ENCODE measurements around the gene RNASEH2C.
"Not testable (repeated sequence)": the region's sequence is repeated elsewhere in the genome, so short reads cannot be mapped to it uniquely, and the experiment has no call there.

Gene RNASEH2C

DNA sequence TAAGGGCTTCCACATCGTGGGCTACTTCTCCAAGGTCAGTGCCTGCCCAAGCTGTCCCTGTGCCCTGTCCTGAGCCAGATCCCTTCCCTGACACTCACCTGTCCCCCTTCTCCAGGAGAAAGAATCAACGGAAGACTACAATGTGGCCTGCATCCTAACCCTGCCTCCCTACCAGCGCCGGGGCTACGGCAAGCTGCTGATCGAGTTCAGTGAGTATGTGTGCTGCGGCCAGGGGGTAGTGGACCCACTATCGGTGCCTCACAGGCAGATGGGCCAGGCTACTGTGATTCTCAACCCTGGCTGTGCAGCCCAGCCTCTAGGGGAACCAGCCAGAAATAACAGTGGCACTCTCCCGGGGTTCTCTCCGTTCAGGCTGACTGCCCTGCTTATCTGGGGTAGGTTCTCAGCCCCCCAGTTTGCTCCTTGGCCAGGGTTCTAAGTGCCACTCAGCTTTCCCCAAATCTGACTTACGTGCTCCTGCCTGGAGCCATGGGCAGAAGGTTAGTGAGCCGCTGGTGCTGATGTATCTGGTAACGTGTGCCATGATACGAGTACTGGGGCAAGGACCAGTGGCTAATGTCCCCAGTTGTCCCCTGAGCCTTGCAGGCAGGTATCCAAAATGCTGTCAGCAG is 3.7 kb downstream of the RNASEH2C start:
- no peak for DNase-seq (ENCODE audit: low read depth)

DNA sequence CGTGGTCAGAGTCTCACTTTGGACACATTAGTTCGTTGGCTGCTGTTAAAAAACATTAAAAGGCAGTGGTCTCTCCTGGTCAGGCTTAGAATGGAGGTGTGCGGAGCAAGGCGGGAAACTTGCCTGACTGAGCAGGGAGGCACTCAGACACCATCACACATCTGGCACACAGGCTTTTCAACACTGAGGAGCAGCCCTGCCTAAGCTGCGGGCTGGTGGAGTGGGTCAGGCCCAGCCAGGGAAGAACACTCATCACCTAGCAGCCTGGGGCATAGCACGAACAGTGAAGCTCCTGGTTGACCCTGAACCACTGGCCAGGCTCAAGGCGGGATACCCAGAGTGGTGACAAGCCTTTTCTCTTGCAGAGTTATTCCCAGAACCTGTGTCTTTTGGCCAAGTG is 4.3 kb downstream of the RNASEH2C start:
- no peak for DNase-seq (ENCODE audit: low read depth)

DNA sequence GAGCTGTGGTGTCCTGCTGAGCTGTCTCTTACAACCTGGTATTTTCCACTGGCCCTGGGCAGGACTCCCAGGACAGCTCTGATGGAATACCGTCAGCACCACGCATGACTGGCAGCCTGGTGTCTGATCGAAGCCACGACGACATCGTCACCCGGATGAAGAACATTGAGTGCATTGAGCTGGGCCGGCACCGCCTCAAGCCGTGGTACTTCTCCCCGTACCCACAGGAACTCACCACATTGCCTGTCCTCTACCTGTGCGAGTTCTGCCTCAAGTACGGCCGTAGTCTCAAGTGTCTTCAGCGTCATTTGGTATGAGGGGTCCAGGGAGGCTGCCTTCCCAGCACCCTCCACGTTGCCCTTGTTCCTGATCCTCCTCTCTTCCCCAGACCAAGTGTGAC is 6.2 kb downstream of the RNASEH2C start:
- DNase-seq (ENCODE audit: low read depth), result no peak

DNA sequence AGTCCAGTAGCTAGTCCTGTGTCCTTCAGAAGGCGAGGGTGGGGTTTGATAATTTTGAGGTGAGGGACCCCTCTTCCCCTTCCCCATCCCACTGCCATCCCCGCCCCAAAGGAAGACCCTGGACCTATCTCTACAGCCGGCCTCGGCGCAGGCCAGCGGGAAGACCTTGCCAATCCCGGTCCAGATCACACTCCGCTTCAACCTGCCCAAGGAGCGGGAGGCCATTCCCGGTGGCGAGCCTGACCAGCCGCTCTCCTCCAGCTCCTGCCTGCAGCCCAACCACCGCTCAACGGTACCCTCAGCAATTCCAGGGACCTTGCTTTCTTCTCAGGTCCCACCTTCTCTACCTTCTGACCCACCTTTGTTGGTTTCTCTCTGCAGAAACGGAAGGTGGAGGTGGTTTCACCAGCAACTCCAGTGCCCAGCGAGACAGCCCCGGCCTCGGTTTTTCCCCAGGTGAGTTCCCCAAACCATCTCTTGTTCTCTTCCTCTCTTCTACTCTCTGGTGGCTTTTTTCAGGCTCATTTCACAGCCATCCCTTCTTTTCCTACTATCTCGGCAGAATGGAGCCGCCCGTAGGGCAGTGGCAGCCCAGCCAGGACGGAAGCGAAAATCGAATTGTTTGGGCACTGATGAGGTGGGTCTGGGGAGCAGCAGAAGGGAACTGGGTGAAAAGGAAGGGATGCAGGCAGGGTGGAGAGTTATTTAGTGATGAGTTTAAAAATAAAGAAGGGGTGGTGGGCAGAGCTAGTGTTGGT is 7.2 kb downstream of the RNASEH2C start:
- DNase-seq (ENCODE audit: low read depth), result no peak

DNA sequence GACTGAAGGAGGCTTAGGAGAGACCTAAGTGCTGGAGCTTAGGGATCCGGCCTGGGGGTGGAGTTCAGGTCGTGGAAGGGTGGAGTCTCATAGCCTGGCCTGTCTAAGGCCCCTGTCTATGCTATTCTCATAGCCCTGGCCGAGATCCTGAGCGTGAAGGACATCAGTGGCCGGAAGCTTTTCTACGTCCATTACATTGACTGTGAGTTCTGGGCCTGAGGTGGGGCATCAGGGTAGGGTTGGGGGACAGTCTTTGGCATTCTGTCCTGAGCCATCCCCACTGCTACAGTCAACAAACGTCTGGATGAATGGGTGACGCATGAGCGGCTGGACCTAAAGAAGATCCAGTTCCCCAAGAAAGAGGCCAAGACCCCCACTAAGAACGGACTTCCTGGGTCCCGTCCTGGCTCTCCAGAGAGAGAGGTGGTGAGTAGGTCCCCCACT is 7.9 kb downstream of the RNASEH2C start:
- DNase-seq (ENCODE audit: low read depth), result no peak

DNA sequence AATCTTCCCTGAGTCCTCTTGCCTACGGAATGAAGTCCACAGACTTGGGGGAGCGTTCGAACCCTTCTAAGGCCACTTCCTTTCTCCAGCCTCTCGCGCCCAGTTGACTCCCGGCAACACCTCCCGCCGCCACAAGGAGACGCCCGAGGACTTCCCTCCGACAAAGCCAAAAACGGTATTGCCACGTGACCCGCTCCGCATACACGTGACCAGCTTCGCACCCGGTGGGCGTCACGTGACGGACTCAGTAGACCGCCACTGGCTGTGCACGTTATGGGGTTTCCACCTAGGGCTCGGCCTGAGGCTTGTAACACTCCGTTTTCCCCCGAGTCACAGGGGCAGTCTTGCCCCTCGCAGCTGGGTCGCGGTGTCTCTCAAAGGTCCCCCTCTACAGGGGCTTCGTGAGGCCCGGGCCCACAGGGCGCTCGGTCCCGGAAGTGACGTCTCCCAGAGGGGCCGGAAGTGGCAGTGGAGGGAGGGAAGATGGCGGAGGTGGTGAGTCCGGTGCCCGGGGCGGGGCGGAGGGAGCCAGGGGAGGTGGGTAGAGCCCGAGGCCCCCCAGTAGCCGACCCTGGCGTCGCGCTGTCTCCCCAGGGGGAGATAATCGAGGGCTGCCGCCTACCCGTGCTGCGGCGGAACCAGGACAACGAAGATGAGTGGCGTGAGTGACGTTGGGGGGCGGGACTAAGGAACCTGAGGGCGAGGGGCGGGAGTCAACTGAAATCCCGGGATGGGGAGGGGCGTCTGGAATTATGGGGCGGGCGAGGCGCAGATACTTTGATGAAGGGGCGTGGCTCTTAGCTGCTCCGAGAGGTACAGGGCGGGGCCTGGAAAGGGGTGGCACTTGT is 8.6 kb downstream of the RNASEH2C start, which contains the start of gene KAT5:
KAT5 (plus strand) TSS at position 468 of the 848 bp plus-strand sequence; CDS start at position 484, 16 bp downstream.
- peak; percentile 97 for DNase-seq (ENCODE audit: low read depth)

DNA sequence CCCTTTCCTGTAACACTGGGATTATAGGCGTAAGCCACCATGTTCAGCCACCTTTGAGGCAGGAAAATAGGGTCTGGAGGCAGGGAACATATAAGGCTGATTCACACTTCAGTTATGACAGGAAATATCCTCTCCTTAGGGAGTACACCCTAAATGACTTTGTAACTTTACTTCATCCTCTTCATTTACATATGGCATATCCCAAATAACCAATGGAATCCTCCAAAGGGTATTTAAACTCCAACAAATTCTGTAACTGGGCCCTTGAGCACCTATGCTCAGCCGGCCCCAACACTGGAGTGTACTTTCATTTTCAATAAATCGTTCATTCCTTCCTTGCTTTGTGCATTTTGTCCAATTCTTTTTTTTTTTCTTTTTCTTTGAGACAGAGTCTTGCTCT is 10.2 kb downstream of the RNASEH2C start:
- DNase-seq (ENCODE audit: low read depth), result no peak

DNA sequence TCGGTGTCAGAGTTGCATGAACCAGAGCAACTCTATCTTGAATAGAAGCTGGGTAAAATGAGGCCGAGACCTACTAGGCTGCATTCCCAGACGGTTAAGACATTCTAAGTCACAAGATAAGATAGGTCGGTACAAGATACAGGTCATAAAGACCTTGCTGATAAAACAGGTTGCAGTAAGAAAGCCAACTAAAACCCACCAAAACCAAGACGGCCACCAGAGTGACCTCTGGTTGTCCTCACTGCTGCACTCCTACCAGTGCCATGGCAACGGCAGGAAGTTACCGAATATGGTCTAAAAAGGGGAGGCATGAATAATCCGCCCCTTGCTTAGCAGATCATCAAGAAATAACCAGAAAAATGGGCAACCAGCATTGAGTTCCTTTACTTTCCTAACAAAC is 10.9 kb downstream of the RNASEH2C start:
- no peak for DNase-seq (ENCODE audit: low read depth)

DNA sequence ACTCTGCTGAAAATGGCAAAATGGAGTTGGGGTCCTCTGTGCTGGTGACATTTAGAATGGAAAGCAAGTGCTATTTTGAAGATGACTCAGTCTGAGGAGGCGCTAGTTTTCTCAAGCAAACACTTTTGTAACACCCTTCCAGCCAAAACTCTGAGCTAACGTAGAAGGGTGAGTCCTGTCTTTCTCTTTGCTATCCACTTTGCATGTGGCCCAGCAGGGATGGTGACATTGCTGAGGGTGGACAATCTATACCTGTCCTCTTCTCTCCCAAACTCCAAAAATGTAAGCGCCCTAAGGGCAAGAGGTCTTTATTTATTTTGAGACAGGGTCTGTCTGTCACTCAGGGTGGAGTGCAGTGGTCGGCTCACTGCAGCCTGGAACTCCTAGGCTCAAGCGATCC is 12.1 kb downstream of the RNASEH2C start:
- DNase-seq (ENCODE audit: low read depth), result no peak

DNA sequence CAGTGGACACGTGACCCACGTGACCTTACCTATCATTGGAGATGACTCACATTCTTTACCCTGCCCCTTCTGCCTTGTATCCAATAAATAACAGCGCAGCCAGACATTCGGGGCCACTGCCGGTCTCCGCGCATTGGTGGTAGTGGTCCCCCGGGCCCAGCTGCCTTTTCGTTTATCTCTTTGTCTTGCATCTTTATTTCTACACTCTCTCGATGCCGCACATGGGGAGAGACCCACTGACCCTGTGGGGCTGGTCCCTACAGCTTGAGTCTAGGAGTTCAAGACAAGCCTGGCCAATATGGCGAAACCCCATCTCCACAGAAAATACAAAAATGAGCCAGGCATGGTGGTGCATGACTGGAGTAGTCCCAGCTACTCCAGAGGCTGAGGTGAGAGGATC is 13.6 kb downstream of the RNASEH2C start:
- DNase-seq (ENCODE audit: low read depth), result not testable (repeated sequence)

DNA sequence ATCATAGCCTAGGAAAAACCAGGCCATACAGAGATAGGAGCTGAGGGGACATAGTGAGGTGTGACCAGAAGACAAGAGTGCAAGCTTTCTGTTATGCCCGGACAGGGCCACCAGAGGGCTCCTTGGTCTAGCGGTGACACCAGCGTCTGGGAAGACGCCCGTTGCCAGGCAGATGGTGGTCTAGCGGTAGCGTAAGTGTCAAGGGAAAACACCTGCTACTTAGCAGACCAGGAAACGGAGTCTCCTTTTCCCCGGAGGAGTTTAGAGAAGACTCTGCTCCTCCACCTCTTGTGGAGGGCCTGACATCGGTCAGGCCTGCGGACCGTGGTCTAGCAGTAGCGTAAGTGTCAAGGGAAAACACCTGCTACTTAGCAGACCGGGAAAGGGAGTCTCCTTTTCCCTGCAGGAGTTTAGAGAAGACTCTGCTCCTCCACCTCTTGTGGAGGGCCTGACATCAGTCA is 14.3 kb downstream of the RNASEH2C start:
- not testable (repeated sequence) for DNase-seq (ENCODE audit: low read depth)

DNA sequence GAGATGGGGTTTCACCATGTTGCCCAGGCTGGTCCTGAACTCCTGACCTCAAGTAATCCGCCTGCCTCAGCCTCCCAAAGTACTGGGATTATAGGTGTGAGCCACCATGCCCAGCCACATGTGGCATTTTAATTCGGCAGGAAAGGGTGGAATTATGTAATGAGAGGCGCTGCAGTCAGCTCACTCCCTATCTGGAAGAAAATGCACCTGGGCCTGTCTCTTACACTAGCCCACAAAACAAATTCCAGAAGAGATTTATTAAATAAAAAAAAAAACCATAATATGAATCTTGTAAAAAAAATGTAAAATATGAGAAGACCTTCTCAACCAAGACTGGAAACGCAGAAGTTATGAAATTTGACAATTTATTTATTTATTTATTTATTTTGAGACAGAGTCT is 16.8 kb downstream of the RNASEH2C start:
- DNase-seq (ENCODE audit: low read depth), result no peak

DNA sequence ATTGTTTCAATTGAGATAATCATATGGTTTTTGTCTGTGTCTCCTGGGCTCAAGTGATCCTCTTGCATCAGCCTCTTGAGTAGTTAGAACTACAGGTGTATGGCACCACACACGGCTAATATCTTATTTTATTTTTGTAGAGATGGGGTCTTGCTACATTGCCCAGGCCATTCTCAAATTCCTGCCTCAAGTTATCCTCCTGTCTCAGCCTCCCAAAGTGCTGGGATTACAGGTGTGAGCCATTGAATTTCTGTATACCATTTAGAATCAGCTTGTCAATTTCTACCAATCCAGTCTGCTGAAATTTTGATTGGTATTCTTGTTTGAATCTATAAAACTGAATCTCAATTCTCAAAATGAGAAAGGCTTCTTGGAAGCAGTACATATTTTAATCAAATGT is 18.9 kb downstream of the RNASEH2C start:
- DNase-seq (ENCODE audit: low read depth), result no peak

DNA sequence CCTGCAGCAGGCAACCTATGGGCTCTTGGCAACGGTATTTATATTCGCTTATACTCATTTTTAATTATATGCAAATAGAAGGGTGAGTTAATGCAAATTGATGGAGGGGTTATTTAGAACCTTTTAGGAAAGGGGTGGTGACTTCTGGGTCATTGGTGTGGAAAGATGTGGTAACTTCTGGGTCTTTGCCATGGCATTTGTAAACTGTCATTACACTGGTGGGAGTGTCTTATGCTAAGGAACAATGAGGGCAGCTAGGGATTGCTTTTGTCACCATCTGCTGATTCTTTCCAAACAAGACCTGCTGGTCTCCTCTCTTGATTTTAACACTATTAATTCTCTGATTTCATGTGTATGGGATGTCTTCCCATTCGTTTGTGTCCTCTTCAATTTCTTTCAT is 20.2 kb downstream of the RNASEH2C start:
- DNase-seq (ENCODE audit: low read depth), result no peak

DNA sequence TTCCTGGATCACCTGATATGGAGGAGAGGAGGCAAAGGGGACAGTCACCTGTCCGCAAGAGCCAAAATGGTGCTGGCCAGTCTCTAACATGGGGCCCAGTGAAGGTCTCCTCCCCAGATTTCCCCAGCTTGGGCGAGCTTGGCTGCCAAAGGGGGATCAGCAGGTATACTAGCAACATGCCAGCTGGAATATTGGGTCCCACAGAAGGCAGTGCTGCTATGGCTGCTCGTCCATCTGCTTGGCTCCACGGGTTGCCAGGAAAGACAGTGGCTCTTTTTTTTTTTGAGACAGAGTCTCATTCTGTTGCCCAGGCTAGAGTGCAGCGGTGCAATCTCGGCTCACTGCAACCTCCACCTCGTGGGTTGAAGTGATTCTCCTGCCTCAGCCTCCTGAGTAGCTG is 21.3 kb downstream of the RNASEH2C start:
- DNase-seq (ENCODE audit: low read depth), result no peak

DNA sequence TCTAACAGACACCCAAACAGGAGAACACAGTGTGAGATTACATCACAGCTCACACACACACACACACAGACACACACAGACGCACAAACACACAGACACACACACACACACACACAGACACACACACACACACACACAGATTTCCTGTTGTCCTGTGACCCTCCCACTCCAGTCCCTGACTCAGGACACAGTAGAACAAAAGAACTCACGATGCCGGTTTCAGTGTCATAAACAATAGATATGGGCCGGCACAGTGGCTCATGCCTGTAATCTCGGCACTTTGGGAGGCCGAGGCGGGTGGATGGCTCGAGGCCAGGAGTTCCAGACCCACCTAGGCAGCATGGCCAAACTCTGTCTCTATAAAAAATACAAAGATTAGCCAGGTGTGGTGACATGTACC is 22.4 kb downstream of the RNASEH2C start:
- DNase-seq (ENCODE audit: low read depth), result no peak

DNA sequence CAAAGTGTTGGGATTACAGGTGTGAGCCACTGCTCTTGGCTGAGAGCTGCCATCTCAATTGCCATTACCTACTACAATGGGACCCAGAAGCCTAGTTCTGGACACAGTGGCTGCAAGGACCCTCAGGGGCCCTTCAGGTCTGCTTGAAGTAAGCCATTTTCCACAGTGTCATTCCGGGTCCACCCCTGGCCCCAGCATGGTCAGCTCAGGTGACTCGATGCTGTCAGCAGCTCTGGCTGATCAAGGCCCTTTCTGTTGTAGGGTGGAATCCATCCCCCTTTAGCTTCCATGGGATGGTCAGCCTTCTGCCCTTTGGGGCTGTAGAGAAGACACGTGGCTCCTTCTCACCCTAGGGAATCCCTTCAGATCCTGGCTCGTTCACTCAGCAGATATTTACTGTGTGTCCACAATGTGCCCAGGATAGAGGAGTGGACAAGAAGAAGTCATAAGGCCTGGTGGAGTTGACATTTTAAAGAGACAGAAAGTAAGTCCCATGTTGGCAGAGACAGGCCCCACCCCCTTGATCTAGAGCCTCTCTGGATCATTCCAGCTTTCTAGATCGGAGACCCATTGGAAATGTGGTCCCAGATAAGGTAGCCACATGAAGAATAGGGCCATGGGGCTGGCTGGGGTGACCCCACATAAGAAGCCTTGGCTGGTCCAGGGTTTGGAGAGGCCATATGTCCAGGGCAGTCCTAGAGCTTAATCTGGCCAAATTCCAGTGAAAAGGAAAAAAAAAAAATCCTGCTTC is 23.6 kb downstream of the RNASEH2C start:
- no peak for DNase-seq (ENCODE audit: low read depth)

DNA sequence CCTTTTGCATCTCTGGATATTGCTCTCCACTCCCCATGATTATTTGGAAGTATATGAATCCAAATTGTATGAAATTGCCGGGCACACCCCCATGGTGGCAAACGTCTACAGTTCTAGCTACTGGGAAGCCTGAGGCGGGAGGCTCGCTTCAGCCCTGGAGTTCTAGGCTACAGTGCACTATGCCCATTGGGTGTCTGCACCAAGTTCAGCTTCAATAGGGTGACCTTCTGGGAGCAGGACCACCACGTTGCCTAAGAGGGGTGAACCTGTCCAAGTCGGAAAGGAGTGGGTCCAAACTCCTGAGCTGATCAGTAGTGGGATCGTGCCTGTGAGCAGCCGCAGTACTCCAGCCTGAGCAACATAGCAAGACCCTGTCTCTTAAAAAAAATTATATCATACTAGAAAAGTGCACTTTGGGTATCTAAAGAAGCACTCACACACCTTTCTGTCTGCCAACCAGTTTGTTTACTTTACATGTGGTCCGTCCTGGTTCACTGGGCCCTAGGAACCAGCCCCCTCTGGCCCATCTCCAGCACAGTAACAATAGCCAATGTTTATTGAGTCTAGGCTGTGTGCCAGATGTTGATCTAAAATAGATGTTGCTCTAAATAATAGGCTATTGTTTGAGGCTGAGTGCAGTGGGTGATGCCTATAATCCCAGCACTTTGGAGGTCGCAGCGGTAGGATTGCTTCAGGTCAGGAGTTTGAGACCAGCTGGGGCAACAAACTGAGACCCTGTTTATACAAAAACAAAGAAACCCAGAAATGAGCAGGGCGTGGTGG is 24.9 kb downstream of the RNASEH2C start:
- DNase-seq (ENCODE audit: low read depth), result no peak

DNA sequence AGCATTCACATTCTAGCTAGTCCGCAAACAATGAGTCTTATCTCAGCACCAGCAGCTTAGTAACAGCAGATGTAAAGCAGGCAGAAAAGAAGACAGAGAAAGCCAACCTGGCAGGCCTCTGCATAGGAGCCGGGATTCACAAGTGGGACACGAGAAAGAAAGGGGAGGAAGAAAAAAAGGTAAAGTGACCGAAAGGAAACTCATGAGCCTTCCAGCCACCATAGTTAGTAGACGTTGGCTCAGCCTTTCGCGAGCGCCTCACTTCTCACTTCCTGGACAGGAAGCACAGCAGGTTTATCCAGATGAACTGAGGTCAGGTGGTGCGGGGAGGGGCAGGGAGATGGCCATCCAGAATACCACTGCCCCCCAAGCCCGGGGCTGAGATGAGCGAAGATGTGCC is 28.2 kb downstream of the RNASEH2C start:
- DNase-seq (ENCODE audit: low read depth), result no peak

DNA sequence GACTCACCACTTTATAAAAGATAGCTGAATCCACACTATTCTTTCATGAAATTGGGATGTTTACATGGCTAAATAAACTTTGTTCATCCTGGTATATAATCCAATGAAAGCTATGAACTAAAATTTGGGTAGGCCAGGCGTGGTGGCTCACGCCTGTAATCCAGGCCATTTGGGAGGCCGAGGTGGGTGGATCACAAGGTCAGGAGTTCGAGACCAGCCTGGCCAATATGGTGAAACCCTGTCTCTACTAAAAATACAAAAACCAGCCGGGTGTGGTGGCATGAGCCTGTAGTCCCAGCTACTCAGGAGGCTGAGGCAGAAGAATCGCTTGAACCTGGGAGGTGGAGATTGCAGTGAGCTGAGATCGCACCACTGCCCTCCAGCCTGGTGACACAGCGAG is 28.8 kb downstream of the RNASEH2C start:
- not testable (repeated sequence) for DNase-seq (ENCODE audit: low read depth)

DNA sequence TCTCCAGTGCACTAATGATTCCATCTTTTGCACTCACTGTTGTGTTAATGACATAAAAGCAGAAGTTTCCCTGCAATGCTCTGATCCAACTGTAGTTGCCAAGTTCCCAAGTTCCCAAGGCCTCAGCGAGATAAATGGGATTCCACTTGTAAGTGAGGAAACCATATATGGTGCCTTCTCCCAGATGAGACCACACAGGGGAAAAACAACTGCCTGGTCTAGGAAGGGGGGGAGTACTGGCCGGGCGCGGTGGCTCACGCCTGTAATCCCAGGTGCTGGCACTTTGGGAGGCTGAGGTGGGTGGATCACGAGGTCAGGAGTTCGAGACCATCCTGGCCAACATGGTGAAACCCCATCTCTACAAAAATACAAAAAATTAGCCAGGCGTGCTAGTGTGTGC is 34.6 kb downstream of the RNASEH2C start:
- DNase-seq (ENCODE audit: low read depth), result no peak
